ENCODE data around the gene RMRP. TPM values are rescaled to one million over a fixed set of nuclear protein-coding genes. Genes with fewer than 3 reads are reported as not detected.
A peak's percentile ranks its signal among the peaks of the same experiment; 100 is the strongest.

RMRP gene
- total and polyA plus RNA-seq, 2 donors (not counting 1 experiment from before 2014, with no cell fraction given) = 7,890 TPM; not detected in 1

- H3K36me3 ChIP-seq (replicated peaks in 1 of 2; ENCODE audit: control extremely low read depth in 1 of 2, control insufficient read depth in 1 of 2, extremely low read depth in 1 of 2, insufficient read depth in 2 of 2, low read length in 1 of 2) = peaks cover 0 to 14% of the 10 kb centered on the region in 2 experiments
- ChIA-PET POLR2A (interaction anchor here (0.6 to 4.6 kb wide), 20 partner anchors 9 to 579 kb away, joined by 3 to 62 read pairs (median 6); partner anchors contain the start of genes CD72, CREB3, FANCG and GBA2), CTCF (interaction anchor here (0.6 to 15.0 kb wide), 30 partner anchors 9 to 224 kb away, joined by 3 to 268 read pairs (median 6); partner anchors contain the start of genes CA9, CD72, CREB3 and HINT2)
- peak within 1 kb of the TSS; percentile 84 for H3K9ac ChIP-seq (ENCODE audit: low read length)
- H3K4me3 ChIP-seq (ENCODE audit: control extremely low read depth in 1 of 5, extremely low read depth in 1 of 5, insufficient read depth in 1 of 5, low read depth in 2 of 5, low read length in 4 of 5) = peak within 1 kb of the TSS; percentile 84 to 93 (median 87)
- H3K4me1 ChIP-seq (ENCODE audit: control insufficient read depth in 2 of 2, insufficient read depth in 2 of 2, low read length in 2 of 2) = peaks cover 42 to 67% of the 10 kb centered on the region in 2 donors
- peak; percentile 95 for TF ChIP-seq CTCF (IDR thresholded peaks at IDR 0.05)
- no peak for TF ChIP-seq EZH2 (IDR thresholded peaks at IDR 0.05; ENCODE audit: borderline replicate concordance, insufficient read depth, low read depth, low read length, poor library complexity, severe bottlenecking)
- H3K27ac ChIP-seq (ENCODE audit: low read length in 2 of 2) = peak within 1 kb of the TSS; percentile 99 to 100
- peak; percentile 94 for DNase-seq
- no peaks in the 10 kb centered on the region for H4K20me1 ChIP-seq (ENCODE audit: control insufficient read depth, insufficient read depth, low read length, poor library complexity, severe bottlenecking)
- peaks cover 74% of the 10 kb centered on the region for H3K4me1 Mint-ChIP-seq
- intact Hi-C loops (cut with micrococcal nuclease) = loop anchor here (1.0 to 5.0 kb wide), 9 partner anchors 12 to 541 kb away; partner anchors contain the start of genes ATOSB, CREB3, FAM221B and TLN1
- no peaks in the 10 kb centered on the region for H3K9me3 Mint-ChIP-seq (ENCODE audit: insufficient read depth)
- peak within 1 kb of the TSS; percentile 86 for H2AFZ ChIP-seq (ENCODE audit: insufficient read depth, low read depth, low read length, poor library complexity, severe bottlenecking)
- no peaks in the 10 kb centered on the region for H3K27me3 ChIP-seq (replicated peaks in 1 of 4; ENCODE audit: control extremely low read depth in 1 of 4, control insufficient read depth in 3 of 4, insufficient read depth in 4 of 4, low read length in 3 of 4)
- under 1% methylated on average over 63 of the region's 67 CpGs for WGBS (ENCODE audit: insufficient coverage)
- peaks cover 0 to 3% (median 0%) of the 10 kb centered on the region in 3 donors for H3K9me3 ChIP-seq (ENCODE audit: control extremely low read depth in 1 of 3, control insufficient read depth in 2 of 3, insufficient read depth in 1 of 3, low read length in 2 of 3)
- peak; percentile 69 for ATAC-seq (ENCODE audit: low read depth)
- peaks cover 22% of the 10 kb centered on the region for H3K79me2 ChIP-seq (ENCODE audit: control insufficient read depth, insufficient read depth, low read length)
- peak within 1 kb of the TSS; percentile 94 for H3K4me3 Mint-ChIP-seq
- H3K27me3 Mint-ChIP-seq = no peaks in the 10 kb centered on the region
- peak within 1 kb of the TSS; percentile 97 for H3K27ac Mint-ChIP-seq
- peak within 1 kb of the TSS; percentile 91 for H3K4me2 ChIP-seq (replicated peaks; ENCODE audit: low read depth, low read length, poor library complexity, severe bottlenecking)
These were observed 533 bp upstream of the RMRP start, which contains the start of gene CCDC107 for GRCh38 chr9:35658137-35658967. Gene CCDC107, plus strand, starts transcription at chr9:35658292. Its CDS starts 88 bp downstream, at chr9:35658380.

All from B cell (primary cell).